Endometrial microvascular endothelial cells (primary cell): ENCODE results near the gene SLC1A5. TPM values are rescaled to one million over a fixed set of nuclear protein-coding genes. Genes with fewer than 3 reads are reported as not detected.
"Not testable (repeated sequence)": the region's sequence is repeated elsewhere in the genome, so short reads cannot be mapped to it uniquely, and the experiment has no call there.

Experiments used
- in situ Hi-C: cut with HindIII; loops from 2 replicates; pipeline ENCODE4 v1.10.0; 2017; ENCODE audit warnings: low sequenced_read_pairs, low pct_unique_long_range_greater_than_20kb; ENCODE audit errors: inconsistent ontology term
- total RNA-seq: library from RNA; depleted of rRNA; stranded (reverse); fragments of >200 nt; gene quantifications from one replicate; pipeline ENCODE4 v1.2.3, GENCODE V29; 2015; ENCODE audit errors: inconsistent ontology term

Gene SLC1A5
- total RNA-seq, 1 donor from 2014 or later, result 138 TPM

DNA sequence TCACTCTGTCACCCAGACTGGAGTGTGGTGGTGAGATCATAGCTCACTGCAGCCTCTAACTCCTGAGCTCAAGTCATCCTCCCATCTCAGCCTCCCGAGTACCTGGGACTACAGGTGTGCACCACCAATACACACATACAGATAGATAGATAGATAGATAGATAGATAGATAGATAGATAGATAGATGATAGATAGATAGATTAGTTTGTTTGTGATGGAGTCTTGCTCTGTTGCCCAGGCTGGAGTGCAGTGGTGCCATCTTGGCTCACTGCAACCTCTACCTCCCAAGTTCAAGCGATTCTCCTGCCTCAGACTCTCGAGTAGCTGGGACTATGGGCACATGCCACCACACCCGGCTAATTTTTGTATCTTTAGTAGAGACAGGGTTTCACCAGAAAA lies 16.0 kb upstream of the SLC1A5 start:
- in situ Hi-C loops, result not testable (repeated sequence)

DNA sequence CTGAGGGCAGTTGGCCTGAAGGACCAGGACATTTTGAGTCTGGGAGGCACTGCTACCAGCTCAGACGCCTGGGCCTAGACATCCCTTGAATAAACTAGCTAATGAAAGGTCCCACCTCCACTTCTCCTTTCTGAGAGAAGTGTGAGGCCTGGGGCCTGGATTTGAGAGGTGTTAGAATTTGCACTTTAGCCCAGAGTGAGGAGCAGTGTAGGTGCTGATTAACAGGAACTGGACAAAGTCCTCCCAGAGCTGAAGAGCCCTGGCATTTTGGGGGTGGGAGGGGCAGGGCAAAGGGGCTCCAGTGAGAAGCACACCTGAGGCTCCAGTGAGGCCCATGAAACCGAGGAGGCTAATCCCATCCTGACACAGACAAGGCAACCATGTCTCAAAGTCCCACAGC lies 15.2 kb upstream of the SLC1A5 start:
- in situ Hi-C loops, result no loop called here

DNA sequence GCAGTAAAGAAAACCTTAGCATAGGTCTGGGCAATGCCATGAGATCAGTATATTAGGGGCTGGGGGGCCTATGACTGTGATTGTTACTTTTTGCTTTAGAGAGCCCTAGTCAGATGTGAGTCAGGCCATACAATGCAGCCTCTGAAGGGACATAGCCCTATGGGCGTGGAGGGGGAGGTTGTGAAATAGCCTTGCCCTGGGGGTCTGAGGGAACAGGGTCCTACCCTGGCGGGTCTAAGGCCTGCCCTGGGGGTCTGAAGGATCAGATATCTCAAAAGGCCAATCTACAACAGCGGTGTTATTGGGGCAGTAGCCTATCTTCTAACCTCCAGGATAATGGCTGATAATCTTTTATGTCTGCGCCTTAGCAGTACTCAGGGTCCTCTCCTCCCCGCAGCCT lies 13.8 kb upstream of the SLC1A5 start:
- in situ Hi-C loops, result no loop called here

DNA sequence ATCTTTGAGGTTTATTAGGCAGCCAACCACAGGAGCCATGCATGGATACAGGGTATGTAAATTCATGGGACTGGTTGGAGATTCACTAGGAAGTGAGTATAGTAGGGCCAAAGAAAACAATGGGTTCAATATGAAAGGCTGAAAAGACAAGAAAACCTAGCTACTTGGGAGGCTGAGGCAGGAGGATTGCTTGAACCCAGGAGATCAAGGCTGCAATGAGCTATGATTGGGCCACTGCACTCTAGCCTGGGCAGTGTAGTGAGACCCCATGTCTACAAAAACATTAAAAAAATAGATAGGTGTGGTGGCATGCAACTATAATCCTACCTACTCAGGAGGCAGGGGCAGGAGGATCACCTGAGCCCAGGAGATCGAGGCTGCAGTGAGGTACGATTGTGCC lies 10.3 kb upstream of the SLC1A5 start:
- in situ Hi-C loops, result no loop called here

DNA sequence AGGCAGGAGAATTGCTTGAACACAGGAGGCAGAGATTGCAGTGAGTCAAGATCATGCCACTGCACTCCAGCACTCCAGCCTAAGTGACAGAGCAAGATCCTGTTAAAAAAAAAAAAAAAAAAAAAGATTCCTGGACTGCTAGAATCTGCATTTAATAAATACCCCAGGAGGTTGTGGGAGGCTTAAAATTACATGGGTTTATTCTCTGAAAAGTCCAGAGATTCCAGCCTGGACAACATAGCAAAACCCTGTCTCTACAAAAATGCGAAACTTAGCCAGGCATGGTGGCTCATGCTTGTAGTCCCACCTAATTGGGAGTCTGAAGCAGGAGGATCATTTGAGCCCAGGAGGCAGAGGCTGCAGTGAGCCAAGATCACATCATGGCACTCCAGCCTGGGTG lies 9.5 kb upstream of the SLC1A5 start:
- in situ Hi-C loops, result no loop called here

DNA sequence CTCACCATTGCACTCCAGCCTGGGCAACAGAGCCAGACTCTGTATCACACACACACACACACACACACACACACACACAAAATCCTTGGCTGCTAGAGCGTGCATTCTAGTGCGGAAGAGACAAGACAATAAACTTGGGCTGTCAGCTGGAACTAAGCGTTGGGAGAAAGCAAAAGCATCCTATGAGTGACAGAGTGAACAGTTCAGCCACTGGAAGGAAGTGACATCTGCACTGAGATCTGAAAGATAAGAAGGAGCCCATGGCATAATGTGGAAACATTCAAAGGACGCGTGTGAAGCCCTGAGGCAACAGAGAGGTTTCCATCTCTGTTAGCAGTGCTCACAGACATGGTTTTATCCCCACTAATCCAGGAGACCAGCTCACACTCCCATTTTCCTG lies 3.5 kb upstream of the SLC1A5 start:
- in situ Hi-C loops, result no loop called here

DNA sequence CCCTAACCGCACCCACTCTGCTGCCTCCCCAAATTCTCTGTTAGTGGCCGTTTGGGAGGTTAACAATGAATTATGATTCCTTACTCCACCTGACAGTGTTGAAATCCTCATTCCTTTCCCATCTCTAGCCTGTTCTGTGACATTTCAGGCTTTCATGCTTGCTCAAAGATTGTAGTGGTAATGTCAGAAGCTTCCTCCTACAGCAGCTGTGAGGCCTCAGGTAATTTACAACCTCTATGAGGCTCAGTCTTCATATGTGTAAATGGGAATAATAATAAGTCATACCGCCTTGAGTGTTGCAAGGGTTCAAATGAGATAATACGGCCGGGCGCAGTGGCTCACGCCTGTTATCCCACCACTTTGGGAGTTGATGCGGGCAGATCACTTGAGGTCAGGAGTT lies 977 bp upstream of the SLC1A5 start:
- in situ Hi-C loops, result no loop called here

DNA sequence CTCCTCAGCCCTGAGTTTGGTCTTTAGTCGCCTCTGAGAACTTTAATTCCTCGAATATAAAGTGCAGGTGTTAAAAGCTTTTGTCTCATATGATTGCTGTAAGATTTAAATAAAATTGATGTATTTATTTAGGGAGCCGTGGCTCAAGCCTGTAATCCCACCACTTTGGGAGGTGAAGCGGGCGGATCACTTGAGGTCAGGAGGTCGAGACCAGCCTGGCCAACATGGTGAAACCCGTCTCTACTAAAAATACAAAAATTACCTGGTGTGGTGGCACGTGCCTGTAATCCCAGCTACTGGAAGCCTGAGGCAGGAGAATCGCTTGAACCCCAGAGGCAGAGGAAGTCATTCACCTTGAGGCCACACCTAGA lies 559 bp upstream of the SLC1A5 start:
- in situ Hi-C loops, result no loop called here

DNA sequence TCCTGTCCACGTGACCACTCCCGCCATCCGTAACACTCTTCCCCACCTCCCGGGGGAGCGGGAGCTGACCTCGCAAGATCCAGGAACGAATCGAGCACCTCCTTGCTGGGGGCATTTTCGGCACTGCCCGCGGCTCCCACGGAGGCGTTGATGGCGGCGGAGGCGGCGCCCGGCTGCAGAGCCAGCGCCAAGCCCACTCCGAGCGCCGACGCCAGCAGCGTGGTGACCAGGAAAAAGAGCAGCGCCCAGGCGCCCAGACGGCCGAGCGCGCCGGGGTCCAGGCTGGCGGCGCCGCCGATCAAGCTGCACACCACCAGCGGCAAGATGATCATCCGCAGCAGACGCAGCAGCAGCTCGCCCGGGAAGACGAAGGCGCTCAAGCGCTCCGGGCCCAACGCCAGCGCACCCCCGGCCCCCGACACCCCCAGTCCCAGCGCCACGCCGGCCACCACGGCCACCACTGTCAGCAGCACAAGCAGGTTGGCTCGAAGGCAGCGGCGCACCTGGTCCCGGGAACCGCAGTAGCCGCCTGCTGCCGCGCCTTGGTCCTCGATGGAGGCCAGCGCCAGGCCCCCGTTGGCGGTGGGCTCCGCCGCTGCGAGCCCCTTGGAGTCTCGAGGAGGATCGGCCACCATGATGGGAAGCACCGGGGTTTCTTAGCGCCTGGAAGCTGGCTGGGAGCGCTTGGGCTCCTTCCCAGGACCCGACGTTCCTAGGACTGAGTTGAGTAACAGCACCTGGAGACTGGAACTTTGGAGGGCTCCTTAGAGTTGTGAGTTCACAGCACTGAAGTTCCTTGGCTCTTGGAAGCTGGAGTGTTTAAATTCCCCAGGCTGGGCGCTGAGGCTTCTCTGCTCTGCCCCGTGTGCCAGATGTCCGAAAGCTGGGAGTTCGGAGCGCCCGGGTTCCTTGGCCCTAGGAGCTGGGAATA lies 798 bp downstream of the SLC1A5 start:
- in situ Hi-C loops, result no loop called here

DNA sequence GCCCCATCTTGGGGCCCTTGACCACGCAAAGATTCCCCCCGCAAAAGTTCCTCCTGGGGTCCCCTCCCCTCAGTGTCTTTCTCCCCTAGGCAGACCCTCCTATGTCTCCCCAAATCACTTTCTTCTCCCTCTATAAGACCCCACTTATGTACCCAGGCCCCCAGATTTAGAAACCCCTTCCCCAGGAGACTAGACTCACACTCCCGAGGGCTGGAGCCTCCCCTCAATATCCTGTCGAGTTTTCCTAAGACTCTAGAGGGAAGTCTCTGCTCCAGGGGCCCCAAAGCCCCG lies 1.4 kb downstream of the SLC1A5 start:
- in situ Hi-C loops, result no loop called here

DNA sequence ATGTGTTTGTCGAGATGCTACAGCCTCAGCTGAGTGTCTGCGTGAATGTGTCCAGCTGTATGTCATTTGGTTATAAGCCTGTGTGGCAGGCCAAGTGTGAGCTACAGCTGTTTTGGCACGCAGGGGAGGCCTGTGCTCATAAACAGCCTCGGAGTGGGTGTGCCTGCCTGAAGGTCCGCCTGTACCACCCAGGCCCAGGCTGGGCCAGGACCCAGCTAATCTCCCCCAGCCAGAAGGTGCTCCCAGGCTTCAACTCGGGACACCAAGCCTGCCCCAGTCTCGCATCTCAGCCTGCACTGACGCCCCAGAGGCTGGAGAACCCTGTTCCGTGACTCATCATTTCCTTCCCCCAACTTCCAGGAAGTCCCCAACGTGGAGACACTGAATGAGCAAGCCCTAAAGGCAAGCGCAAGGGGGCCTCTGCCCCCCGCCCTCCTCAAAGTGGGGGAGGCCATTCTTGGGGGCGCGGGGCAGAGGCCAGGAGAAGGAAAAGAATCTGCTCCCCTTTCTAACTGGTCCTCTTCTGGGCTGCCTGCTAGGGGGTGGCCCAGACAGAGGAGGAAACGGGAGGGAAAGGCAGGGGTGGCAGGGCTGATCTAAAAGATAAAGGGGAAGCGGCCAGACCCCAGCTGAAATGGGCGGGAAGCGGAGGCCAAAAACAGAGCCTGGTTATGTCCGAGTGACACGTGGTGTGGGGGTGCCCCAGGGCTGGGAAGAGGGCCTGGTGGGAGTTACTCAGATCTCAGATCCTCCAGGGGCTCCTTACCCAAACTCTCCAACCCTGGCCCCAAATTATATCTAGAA lies 2.0 kb downstream of the SLC1A5 start:
- in situ Hi-C loops, result no loop called here

DNA sequence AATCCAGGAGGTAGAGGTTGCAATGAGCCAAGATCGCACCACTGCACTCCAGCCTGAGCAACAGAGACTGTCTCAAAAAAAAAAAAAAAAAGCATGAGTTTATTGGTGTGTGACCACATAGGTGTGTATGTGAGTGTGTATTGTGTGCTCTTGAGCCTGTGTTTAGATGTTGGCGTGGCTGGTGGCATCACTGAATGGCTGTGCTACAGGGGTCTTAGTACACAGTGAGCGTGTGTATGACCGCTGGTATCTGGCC lies 2.5 kb downstream of the SLC1A5 start:
- in situ Hi-C loops, result no loop called here

DNA sequence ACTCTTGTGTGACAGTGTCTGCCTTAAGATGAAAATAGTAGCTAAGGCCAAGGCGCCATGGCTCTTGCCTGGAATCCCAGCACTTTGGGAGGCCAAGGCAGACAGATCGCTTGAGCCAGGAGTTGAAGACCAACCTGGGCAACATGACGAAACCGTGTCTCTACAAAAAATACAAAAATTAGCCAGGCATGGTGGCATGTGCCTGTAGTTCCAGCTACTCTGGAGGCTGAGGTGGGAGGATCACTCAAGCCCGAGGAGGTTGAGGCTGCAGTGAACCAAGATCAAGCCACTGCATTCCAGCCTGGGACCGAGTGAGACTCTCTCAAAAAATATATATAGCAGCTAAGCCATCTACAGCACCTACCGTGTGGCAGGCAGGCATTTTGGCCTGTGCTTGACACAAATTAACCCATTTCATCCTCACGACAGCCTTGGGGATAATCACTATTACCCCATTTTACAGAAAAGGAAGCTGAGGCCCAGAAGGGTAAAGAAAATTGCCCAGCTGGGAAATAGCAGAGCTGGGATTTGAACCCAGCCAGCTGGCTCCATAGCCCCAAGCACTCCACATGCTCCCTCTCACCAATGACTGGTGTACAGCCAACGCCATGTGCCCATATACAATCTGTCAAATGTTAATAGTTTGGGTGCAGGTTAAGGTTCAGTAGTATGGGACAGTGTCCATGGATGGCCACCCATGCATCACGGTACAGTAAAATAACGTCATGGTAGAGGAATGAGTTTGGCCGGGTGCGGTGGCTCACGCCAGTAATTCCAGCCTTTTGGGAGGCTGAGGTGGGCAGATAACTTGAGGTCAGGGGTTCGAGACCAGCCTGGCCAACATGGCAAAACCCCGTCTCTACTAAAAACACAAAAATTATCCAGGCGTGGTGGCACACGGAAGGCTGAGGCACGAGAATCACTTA lies 3.1 kb downstream of the SLC1A5 start:
- in situ Hi-C loops, result no loop called here

DNA sequence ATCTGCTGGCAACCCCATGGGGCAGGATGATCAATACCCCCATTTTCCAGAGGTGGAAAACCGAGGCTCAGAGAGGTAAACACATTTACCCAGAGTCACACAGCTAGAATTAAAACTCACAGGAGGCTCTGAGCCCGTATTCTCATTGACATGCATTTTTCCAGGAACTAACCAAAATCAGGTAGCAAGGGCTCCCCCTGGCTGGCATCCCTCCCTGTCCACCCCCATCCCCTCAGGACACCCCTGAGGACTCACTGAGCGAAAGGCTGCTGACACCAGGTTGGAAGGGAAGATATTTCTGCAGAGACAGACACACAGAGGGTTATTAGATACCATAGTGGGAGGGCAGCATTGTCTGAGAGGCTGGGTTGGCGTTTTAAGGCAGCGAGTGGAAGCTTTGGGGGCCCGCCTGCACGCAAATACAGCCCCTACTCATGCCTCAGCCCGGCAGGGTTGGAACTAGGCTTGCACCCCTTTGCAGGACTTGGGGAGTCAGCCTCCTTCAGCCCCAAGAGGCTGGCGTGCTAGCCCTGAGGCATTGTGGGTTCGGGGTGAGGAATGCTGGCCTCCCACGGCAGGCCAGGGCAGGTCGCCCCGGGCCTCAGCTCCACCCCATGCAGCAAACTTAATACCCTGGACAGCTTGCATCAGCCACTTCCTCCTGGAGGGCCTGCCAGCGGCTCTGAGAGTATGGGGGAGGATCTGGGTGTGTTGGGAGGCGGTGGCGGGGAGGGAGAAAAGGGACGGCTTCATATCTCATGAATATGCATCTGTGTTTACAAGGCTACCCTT lies 3.9 kb downstream of the SLC1A5 start:
- in situ Hi-C loops, result no loop called here

DNA sequence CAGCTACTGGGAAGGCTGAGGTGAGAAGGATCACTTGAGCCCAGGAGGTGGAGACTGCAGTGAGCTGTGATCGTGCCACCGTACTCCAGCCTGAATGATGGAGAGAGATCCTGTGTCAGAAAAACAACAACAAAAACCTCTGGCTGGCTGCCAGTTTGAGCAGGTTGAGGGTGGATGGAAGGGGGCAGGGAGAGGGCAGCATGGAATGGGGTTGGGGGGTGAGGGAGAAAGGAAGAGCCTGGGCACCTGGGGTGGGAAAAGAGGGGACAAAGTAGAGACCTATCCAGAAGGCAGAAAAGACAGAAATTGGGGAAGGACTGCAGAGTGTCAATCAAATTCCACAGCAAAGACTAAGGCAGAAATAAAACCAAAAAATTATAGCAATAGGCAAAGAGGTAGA lies 4.7 kb downstream of the SLC1A5 start:
- in situ Hi-C loops, result no loop called here

DNA sequence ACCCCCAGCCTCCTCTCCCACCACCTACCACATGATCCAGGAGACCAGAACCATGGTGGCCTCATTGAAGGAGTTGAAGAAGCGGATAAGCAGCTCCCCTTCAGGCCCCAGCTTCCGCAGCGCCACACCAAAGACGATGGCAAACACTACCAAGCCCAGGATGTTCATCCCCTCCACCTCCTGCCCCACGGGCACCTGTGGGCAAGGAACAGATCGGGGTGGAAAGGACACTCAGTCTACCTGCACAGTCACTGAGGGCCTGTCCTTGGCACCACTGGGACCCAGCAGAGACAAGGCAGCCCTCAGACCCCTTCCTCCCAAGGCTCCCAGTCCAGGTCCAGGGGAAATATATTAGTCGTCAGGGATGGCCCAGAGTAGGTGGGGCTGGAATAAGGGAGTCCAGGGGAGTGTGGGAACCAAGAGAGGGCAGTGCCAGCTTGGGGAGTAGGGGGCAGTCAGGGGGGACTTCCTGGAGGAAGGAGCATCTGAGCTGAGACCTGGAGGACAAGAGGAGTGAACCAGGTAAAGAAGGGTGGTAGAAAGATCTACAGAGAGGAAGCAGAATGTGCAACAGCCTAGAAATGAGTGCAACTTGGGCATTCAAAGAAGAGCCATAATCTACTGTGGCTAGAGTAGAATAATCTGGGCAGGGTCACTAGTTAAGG lies 5.9 kb downstream of the SLC1A5 start:
- in situ Hi-C loops, result no loop called here

DNA sequence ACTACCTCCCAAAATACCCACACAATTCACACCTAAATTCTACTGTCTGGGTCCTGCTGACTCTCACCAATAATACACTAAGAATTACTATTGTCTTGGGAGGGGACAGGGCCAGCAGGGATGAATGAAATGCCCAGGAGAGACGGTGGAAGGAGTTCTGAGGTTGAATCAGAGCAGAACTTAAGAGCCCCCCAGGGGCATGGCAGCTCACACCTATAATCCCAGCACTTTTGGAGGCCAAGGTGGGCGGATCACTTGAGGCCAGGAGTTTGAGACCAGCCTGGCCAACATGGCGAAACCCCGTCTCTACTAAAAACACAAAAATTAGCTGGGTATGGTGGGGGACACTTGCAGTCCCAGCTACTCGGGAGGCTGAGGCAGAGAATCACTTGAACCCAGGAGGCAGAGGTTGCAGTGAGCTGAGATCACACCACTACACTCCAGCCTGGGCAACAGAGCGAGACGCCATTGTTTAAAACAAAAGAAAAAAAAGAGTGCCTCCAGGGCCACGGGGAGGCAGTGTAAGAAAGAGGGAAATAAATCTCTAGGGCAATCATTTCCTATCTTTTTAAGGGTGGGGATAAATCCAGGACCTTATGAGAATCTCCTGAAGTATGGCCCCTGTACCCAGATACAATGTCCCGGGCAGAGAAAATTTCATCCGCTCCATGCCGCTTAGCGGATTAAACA lies 10.3 kb downstream of the SLC1A5 start:
- in situ Hi-C loops, result not testable (repeated sequence)
